ENCODE measurements around the gene TRIM65.

The TRIM65 gene

DNA sequence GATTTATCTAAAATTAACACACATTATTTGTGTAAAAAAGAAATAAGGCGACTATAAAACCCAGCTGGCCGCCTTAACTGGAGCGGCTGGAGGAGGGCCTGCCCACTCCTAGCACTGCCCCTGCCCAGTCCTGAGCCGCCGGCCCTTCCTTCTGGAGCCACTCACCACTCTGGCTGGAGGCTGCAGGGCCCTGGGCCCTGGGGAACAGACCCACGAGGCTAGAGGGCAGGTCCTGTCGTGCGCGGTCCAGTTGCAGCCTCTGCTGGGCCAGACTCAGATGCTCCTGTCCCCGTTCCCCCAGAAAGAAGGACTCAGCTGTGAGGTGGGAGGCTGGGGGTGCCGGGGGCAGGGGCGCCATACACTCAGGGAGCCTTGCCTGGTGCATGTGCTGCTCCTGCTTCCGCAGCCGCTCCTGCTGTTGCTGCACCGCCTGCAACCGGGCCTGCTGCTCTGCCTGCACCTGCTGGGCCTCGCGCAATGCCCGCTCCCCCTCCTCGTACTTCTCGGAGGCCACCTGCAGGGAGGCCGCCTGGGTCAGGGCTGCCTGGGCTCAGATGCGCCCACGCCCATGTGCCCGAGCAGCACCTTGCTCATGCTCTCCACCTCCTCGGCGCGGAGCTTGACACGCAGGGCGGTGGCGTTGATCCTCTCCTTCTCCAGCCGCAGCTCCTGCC is 16.9 kb upstream of the TRIM65 start:
- no peak for DNase-seq (ENCODE audit: extremely low spot score)
- CTCF ChIA-PET: no interaction called here
- POLR2A ChIA-PET: interaction anchor here (1.1 kb wide), 1 partner anchor 12 kb away, joined by 3 read pairs; no protein-coding TSS in a partner anchor
- TF ChIP-seq TARDBP (IDR thresholded peaks at IDR 0.05) (no peak), CTBP1 (IDR thresholded peaks at IDR 0.05; ENCODE audit: borderline replicate concordance) (no peak), PKNOX1 (IDR thresholded peaks at IDR 0.05) (no peak), LEF1 (IDR thresholded peaks at IDR 0.05; ENCODE audit: borderline replicate concordance) (no peak), ZNF384 (IDR thresholded peaks at IDR 0.05) (no peak), L3MBTL2 (conservative IDR thresholded peaks at IDR 0.05) (no peak)

- ChIA-PET CTCF (interaction anchor here (0.7 kb wide), 1 partner anchor 104 kb away, joined by 3 read pairs; no protein-coding TSS in a partner anchor), POLR2A (interaction anchor here (0.6 to 2.2 kb wide), 3 partner anchors 14 to 131 kb away, joined by 3 to 10 read pairs (median 3); partner anchors contain the start of gene TRIM65)
- TF ChIP-seq NFRKB (IDR thresholded peaks at IDR 0.05) (no peak), L3MBTL2 (conservative IDR thresholded peaks at IDR 0.05) (no peak), TARDBP (IDR thresholded peaks at IDR 0.05) (no peak), FOXA1 (IDR thresholded peaks at IDR 0.05) (no peak)
- no peak for DNase-seq (ENCODE audit: extremely low spot score)
Measured at GRCh38 chr17:75910699-75911098, 13.9 kb upstream of the TRIM65 start.

- CTCF ChIA-PET: interaction anchor here (0.7 to 1.2 kb wide), 2 partner anchors 89 to 96 kb away, joined by 3 to 5 read pairs; no protein-coding TSS in a partner anchor
- no peak for DNase-seq (ENCODE audit: extremely low spot score)
- TF ChIP-seq LEF1 (IDR thresholded peaks at IDR 0.05; ENCODE audit: borderline replicate concordance): no peak
- no peak for TF ChIP-seq CTBP1 (IDR thresholded peaks at IDR 0.05; ENCODE audit: borderline replicate concordance)
- TF ChIP-seq PKNOX1 (IDR thresholded peaks at IDR 0.05): no peak
- no peak for TF ChIP-seq SP1 (IDR thresholded peaks at IDR 0.05)
- TF ChIP-seq L3MBTL2 (conservative IDR thresholded peaks at IDR 0.05): no peak
- TF ChIP-seq FOXA1 (IDR thresholded peaks at IDR 0.05): no peak
- no peak for TF ChIP-seq FOXM1 (IDR thresholded peaks at IDR 0.05; ENCODE audit: borderline replicate concordance)
- TF ChIP-seq ARNT (IDR thresholded peaks at IDR 0.05): no peak
- no peak for TF ChIP-seq NFRKB (IDR thresholded peaks at IDR 0.05)
- POLR2A ChIA-PET: interaction anchor here (0.6 to 1.6 kb wide), 2 partner anchors 70 to 130 kb away, joined by 3 to 6 read pairs; no protein-coding TSS in a partner anchor
Measured at GRCh38 chr17:75909812-75910274, 13.1 kb upstream of the TRIM65 start.

DNA sequence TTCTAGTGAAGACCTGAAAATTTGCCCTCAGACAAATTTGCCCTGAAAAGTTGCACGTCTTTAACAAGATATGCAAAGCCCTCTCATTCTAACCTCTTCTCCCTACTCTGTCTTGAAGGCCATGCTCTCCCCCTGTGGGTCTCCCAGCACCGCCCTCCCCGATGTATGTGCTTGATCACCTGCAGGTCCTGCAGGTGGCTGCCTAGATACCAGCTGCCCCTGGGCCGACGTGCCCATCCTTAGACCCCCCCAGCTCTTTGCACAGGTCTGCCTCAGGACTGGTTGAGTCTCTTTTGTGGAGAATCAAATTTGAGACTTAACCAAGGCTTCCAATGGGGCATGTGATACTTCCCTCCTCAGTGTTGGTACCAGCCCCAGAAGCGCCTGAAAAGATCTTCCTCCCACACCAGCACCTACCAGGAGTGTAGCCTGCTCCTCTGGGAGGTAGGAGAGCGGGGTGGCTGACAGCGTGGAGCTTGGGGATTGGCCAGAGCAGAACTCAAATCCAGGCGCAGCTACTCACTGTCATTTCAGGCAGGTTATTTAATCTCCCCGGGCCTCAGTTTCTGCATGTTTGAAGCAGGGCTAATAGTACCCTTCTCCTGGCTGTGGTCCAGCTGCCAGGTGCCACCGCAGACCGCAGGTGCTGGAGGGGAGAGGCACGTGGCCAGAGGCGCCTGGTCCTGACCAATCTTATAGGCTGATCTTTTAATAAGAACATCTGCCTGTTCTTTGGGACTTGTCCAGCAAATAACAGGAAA is 12.5 kb upstream of the TRIM65 start:
- no peak for DNase-seq (ENCODE audit: extremely low spot score)
- no peak for TF ChIP-seq TARDBP (IDR thresholded peaks at IDR 0.05)
- TF ChIP-seq NFRKB (IDR thresholded peaks at IDR 0.05): no peak
- no peak for TF ChIP-seq FOXA1 (IDR thresholded peaks at IDR 0.05)
- TF ChIP-seq ZNF384 (IDR thresholded peaks at IDR 0.05): no peak
- TF ChIP-seq PKNOX1 (IDR thresholded peaks at IDR 0.05): no peak
- no peak for TF ChIP-seq ELF4 (IDR thresholded peaks at IDR 0.05)
- no peak for TF ChIP-seq FOXM1 (IDR thresholded peaks at IDR 0.05; ENCODE audit: borderline replicate concordance)
- no peak for TF ChIP-seq L3MBTL2 (conservative IDR thresholded peaks at IDR 0.05)
- no peak for TF ChIP-seq SUZ12 (IDR thresholded peaks at IDR 0.05)
- TF ChIP-seq BHLHE40 (IDR thresholded peaks at IDR 0.05; ENCODE audit: borderline replicate concordance): no peak
- TF ChIP-seq SP1 (IDR thresholded peaks at IDR 0.05): no peak
- no peak for TF ChIP-seq LEF1 (IDR thresholded peaks at IDR 0.05; ENCODE audit: borderline replicate concordance)
- TF ChIP-seq HDGF (IDR thresholded peaks at IDR 0.05; ENCODE audit: borderline replicate concordance): no peak
- no peak for TF ChIP-seq CTBP1 (IDR thresholded peaks at IDR 0.05; ENCODE audit: borderline replicate concordance)
- TF ChIP-seq ARNT (IDR thresholded peaks at IDR 0.05): no peak
- no peak for TF ChIP-seq FOXK2 (IDR thresholded peaks at IDR 0.05)
- ChIA-PET CTCF (interaction anchor here (0.7 to 1.2 kb wide), 2 partner anchors 89 to 97 kb away, joined by 3 to 5 read pairs; no protein-coding TSS in a partner anchor), POLR2A (interaction anchor here (1.6 kb wide), 1 partner anchor 129 kb away, joined by 6 read pairs; no protein-coding TSS in a partner anchor)

DNA sequence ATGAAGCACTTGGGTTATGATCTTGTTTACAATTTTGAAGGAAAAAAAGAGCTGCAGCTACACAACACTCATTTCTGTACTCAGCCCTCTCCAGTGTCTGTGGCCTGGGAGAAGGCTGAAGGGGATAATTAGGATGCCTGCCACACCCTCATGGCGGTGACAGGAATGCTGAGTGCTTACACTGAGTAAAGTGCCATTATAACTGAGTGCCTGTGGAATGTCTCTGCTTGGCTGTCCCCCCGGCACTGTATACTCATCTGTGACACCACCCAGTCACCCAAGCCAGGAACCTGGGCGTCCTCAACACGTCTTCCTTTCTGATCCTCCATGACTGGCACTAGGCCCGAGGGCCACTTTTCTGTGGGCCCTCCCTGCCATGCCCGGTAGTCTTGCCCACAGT is 11.4 kb upstream of the TRIM65 start:
- DNase-seq (ENCODE audit: extremely low spot score): no peak
- TF ChIP-seq HDGF (IDR thresholded peaks at IDR 0.05; ENCODE audit: borderline replicate concordance) (no peak), FOXM1 (IDR thresholded peaks at IDR 0.05; ENCODE audit: borderline replicate concordance) (no peak), PKNOX1 (IDR thresholded peaks at IDR 0.05) (no peak), NFRKB (IDR thresholded peaks at IDR 0.05) (no peak), ARNT (IDR thresholded peaks at IDR 0.05) (no peak), CTBP1 (IDR thresholded peaks at IDR 0.05; ENCODE audit: borderline replicate concordance) (no peak), FOXK2 (IDR thresholded peaks at IDR 0.05) (no peak), FOXA1 (IDR thresholded peaks at IDR 0.05) (no peak), ELF4 (IDR thresholded peaks at IDR 0.05) (no peak), L3MBTL2 (conservative IDR thresholded peaks at IDR 0.05) (no peak), LEF1 (IDR thresholded peaks at IDR 0.05; ENCODE audit: borderline replicate concordance) (no peak)
- ChIA-PET POLR2A (interaction anchor here (1.3 kb wide), 1 partner anchor 10 kb away, joined by 4 read pairs; no protein-coding TSS in a partner anchor), CTCF (interaction anchor here (0.6 kb wide), 1 partner anchor 200 kb away, joined by 3 read pairs; no protein-coding TSS in a partner anchor)
